Muscle layer of colon (tissue), 2 donors: ENCODE measurements around the gene ADGRG6.
"Not testable (repeated sequence)": the region's sequence is repeated elsewhere in the genome, so short reads cannot be mapped to it uniquely, and the experiment has no call there.

Experiments used
- H3K27ac ChIP-seq: one replicate; pipeline ENCODE4 v1.7.0; 2013; ENCODE audit warnings: low read depth, mild to moderate bottlenecking, low read length, moderate library complexity
- H3K27me3 ChIP-seq, 2 donors: one replicate each; pipeline ENCODE4 v1.7.0; 2013; ENCODE audit warnings: low read length in 2 of 2, mild to moderate bottlenecking in 2 of 2; ENCODE audit not compliant: insufficient read depth in 2 of 2, control insufficient read depth in 1 of 2
- H3K36me3 ChIP-seq: one replicate; pipeline ENCODE4 v1.7.0; 2013; ENCODE audit warnings: mild to moderate bottlenecking, low read length; ENCODE audit not compliant: insufficient read depth
- H3K4me1 ChIP-seq: one replicate; pipeline ENCODE4 v1.7.0; 2013; ENCODE audit warnings: mild to moderate bottlenecking, low read length; ENCODE audit not compliant: insufficient read depth
- H3K4me3 ChIP-seq, 2 donors: one replicate each; pipeline ENCODE4 v1.7.0; 2013; ENCODE audit warnings: low read length in 2 of 2, low read depth in 1 of 2, mild to moderate bottlenecking in 1 of 2, moderate library complexity in 1 of 2
- H3K9ac ChIP-seq: one replicate; pipeline ENCODE4 v1.7.0; 2013; ENCODE audit warnings: low read length
- H3K9me3 ChIP-seq: one replicate; pipeline ENCODE4 v1.7.0; 2013; ENCODE audit warnings: mild to moderate bottlenecking, low read length
- donor health status: abdominal sarcoma.
- donor health status: Adenocarcinoma of cecum.

ADGRG6 gene

DNA sequence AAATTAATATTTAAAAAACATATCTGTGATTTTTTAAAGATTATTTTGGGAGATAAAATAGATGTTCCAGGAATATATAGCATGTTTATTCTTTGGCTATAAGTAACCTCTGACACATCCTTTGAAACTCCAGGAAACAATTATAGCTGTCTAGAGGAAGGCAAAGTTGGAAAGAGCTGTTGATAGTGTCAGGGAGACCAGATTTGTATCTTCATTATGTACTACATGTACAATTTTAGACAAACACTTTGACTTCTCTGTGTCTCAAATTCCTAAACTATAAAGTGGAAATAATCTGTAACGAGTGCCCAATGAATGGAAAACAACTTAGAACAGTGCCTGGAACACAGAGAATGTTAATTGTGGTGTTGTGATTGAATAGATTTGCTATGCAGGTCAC is 25.6 kb upstream of the ADGRG6 start:
- Histone ChIP-seq H3K4me1 (no peaks in the 10 kb centered on the region), H3K4me3 (no peak overlapping the region), H3K36me3 (no peaks in the 10 kb centered on the region), H3K27ac (no peak overlapping the region), H3K27me3 (no peaks in the 10 kb centered on the region), H3K9me3 (no peaks in the 10 kb centered on the region), H3K9ac (no peak overlapping the region)

DNA sequence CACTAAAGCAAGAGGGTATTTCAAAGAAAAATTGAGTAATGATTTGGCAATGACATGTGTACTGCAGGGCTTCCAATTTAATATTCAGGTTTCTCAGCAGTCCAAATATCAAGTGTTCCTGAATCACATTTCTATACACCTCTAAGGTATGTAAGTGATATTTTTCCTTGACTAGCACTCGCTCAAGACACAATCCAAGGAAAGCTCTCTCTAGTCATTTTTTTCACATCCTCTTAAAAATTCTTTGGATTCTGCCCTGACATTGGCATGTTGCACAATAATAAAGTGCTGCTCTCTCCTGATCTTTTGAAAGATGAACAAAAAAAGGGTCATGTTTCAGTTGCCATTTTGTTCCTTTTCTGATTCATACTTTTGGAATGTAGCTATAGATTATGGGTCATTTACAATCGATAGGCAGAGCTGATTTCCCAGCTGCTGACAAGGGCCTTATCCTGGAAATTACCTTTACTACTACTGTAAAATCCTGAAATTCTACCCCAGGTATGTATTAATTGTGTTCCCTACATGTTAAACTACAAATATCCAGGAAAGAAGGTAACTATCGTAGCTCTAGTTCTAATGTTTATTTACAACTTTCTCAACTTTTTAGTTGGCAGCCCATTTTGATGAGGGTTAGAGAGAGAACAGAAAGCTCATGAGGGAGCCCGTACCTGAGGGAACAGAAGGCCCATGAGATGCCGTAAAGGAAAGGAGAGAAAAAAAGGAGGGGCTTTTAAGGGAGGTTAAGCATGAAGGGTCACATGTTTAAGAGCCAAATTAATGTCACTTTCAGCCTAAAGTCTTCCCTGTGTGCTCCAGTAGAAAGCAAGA is 22.2 kb upstream of the ADGRG6 start:
- H3K4me1 ChIP-seq: no peaks in the 10 kb centered on the region
- no peak overlapping the region for H3K4me3 ChIP-seq
- H3K9me3 ChIP-seq: no peaks in the 10 kb centered on the region
- H3K27ac ChIP-seq: no peak overlapping the region
- no peaks in the 10 kb centered on the region for H3K27me3 ChIP-seq
- no peak overlapping the region for H3K9ac ChIP-seq
- no peaks in the 10 kb centered on the region for H3K36me3 ChIP-seq

DNA sequence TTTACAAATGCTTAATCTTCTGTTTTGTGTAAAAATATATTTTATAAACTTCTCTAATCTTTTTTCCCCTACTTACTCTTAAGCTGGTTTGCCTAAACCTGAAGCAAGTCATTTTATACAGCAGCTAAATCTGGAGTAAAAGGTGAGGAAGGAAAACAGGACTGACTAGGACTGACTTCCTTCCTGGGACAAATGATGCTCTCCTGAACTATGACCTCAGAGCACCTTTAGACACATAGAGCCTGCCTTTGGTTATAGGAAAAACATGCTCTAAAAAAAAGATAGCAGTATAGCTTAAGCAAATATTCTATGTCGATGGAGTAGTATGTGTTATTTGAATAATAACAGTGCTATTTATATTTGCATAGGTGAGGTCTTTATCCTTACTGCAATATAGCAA is 21.5 kb upstream of the ADGRG6 start:
- H3K27me3 ChIP-seq: no peaks in the 10 kb centered on the region
- no peak overlapping the region for H3K4me3 ChIP-seq
- no peak overlapping the region for H3K27ac ChIP-seq
- no peak overlapping the region for H3K9ac ChIP-seq
- H3K4me1 ChIP-seq: no peaks in the 10 kb centered on the region
- no peaks in the 10 kb centered on the region for H3K9me3 ChIP-seq
- no peaks in the 10 kb centered on the region for H3K36me3 ChIP-seq

DNA sequence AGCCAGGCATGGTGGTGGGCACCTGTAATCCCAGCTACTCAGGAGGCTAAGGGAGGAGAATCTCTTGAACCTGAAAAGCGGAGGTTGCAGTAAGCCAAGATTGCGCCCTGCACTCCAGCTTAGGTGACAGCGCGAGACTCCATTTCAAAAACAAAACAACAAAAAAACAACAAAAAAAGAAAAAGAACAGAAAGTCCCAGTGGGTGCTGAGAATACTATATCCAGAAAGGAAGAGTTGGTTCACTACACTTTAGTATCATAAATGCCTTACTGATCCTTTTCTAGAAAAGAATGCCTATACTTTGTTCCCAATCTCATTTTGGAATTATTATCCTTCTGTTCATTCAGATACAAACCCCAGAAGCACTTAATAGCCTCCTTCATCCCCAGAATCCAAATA is 20.9 kb upstream of the ADGRG6 start:
- H3K4me3 ChIP-seq: no peak overlapping the region
- H3K36me3 ChIP-seq: no peaks in the 10 kb centered on the region
- H3K4me1 ChIP-seq: no peaks in the 10 kb centered on the region
- H3K9me3 ChIP-seq: no peaks in the 10 kb centered on the region
- no peak overlapping the region for H3K27ac ChIP-seq
- no peak overlapping the region for H3K9ac ChIP-seq
- no peaks in the 10 kb centered on the region for H3K27me3 ChIP-seq

DNA sequence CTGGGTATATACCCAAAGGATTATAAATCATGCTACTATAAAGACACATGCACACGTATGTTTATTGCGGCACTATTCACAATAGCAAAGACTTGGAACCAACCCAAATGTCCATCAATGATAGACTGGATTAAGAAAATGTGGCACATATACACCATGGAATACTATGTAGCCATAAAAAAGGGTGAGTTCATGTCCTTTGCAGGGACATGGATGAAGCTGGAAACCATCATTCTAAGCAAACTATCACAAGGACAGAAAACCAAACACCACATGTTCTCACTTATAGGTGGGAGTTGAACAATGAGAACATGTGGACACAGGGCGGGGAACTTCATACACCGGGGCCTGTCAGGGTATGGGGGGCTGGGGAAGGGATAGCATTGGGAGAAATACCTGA is 18.7 kb upstream of the ADGRG6 start:
- H3K9me3 ChIP-seq, H3K36me3 ChIP-seq, H3K4me3 ChIP-seq, H3K9ac ChIP-seq, H3K27ac ChIP-seq, H3K27me3 ChIP-seq, H3K4me1 ChIP-seq: not testable (repeated sequence)

DNA sequence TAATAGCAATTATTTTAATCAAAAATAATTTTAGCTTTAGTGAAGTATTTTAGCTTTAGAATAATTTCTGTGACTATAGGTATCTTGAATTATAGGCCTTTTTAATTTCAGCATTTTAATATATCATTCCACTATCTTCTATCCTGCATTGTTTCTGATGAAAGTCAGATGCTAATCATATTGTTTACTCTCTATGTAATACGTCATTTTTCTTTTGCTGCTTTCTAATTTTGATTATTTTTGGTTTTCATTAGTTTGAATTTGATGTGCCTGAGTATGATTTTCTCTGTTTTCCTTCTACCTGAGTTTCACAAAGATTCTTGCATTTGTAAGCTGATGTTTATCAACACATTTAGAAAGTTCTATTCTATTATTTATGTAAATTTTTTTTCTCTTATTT is 17.4 kb upstream of the ADGRG6 start:
- no peaks in the 10 kb centered on the region for H3K4me1 ChIP-seq
- H3K4me3 ChIP-seq: no peak overlapping the region
- no peaks in the 10 kb centered on the region for H3K9me3 ChIP-seq
- H3K9ac ChIP-seq: no peak overlapping the region
- no peaks in the 10 kb centered on the region for H3K27me3 ChIP-seq
- no peak overlapping the region for H3K27ac ChIP-seq
- H3K36me3 ChIP-seq: no peaks in the 10 kb centered on the region

DNA sequence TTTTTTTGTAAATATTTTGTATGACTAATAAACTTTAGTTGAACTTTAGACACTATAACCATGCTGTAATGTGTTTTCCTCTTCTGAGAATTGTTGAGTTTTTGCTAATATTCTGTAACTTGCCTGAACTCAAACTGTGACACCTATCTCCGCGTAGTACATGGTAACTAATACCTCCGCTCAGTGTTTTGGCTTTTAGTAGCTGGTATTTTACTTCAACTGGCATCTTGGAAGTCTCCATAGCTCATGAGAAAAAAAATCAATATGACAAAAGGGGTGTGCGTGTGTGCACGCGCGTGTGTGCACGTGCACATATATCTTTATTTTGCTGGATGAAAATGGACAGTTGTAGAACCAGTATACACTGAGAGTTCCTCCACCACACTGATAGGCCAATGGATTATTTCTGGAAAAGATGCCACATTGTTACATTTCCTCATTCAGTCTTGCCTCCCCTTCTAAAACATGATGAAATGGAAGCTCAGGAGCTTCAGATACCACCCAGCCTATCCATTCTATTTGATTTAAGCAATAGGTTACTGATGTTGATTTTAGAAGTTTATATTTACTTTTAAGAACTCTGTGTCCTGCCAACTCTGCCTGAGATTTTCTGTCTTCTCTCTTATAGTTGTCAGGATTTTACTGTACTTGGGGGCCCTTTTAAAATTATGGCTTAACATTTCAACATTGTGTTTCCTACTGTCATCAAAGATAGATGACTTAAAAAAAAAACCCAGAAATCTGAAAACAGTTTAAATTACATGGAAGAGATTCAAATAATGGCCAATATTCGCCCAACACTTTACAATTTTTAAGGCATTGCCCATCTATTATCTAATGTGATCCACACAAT is 16.3 kb upstream of the ADGRG6 start:
- no peak overlapping the region for H3K27ac ChIP-seq
- no peaks in the 10 kb centered on the region for H3K36me3 ChIP-seq
- no peaks in the 10 kb centered on the region for H3K4me1 ChIP-seq
- no peak overlapping the region for H3K9ac ChIP-seq
- no peak overlapping the region for H3K4me3 ChIP-seq
- H3K9me3 ChIP-seq: no peaks in the 10 kb centered on the region
- H3K27me3 ChIP-seq: no peaks in the 10 kb centered on the region

DNA sequence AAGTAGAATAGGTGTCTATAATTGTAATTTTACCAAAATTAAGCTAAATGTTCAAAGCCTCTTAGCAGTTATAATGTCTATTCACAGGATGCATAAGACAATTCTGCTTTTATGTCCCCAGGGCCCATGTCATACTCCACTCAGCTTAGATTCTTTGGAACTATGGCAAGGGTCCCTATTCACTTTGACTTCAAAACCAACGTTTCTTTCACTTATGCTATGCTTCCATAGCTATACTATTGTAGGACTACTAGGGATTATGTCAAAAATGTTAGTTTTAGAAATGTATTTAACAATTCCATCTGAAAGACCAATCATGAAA is 15.8 kb upstream of the ADGRG6 start:
- no peak overlapping the region for H3K27ac ChIP-seq

DNA sequence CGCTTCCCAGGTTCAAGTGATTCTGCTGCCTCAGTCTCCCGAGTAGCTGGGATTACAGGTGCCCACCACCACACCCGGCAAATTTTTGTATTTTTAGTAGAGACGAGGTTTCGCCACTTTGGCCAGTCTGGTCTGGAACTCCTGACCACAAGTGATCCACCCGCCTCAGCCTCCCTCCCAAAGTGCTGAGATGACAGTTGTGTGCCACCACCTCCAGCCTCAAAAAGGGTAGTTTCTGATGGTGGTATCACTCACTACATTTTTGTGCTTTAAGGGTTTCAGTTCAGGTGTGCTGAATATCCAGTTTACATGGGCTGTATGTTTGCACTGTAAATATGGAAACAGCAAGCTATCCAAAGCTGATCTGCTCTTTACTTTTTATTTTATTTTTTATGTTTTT is 12.1 kb upstream of the ADGRG6 start:
- Histone ChIP-seq H3K36me3 (no peaks in the 10 kb centered on the region), H3K4me1 (no peaks in the 10 kb centered on the region), H3K27me3 (no peaks in the 10 kb centered on the region), H3K9me3 (no peaks in the 10 kb centered on the region), H3K27ac (no peak overlapping the region), H3K4me3 (no peak overlapping the region), H3K9ac (no peak overlapping the region)

More for the DNA sequence above, 15.8 kb upstream of the ADGRG6 start:
- H3K36me3 ChIP-seq: no peaks in the 10 kb centered on the region
- no peak overlapping the region for H3K4me3 ChIP-seq
- no peaks in the 10 kb centered on the region for H3K9me3 ChIP-seq
- H3K9ac ChIP-seq: no peak overlapping the region
- H3K4me1 ChIP-seq: no peaks in the 10 kb centered on the region
- H3K27me3 ChIP-seq: no peaks in the 10 kb centered on the region

DNA sequence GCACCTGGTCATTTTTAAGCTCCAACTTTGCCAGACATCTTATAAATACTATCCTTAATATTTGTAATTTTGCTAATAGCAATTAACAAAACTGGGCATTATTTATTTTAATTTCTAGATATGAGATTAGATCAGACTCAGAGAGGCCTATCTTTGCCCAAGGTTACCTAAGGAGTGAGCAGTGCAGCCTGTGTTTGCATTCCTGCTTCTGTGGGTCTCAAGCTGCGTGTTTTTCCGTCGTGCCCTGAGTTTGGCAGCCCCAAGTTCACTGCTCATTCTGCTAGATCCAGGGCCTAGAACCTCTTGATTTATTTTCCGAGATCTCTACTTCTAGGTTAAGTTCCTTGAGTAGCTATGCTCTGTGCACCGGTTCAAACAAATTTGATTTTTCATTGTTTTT is 11.0 kb upstream of the ADGRG6 start:
- no peaks in the 10 kb centered on the region for H3K9me3 ChIP-seq
- H3K27ac ChIP-seq: no peak overlapping the region
- H3K4me3 ChIP-seq: no peak overlapping the region
- no peaks in the 10 kb centered on the region for H3K4me1 ChIP-seq
- H3K9ac ChIP-seq: no peak overlapping the region
- H3K27me3 ChIP-seq: no peaks in the 10 kb centered on the region
- no peaks in the 10 kb centered on the region for H3K36me3 ChIP-seq

DNA sequence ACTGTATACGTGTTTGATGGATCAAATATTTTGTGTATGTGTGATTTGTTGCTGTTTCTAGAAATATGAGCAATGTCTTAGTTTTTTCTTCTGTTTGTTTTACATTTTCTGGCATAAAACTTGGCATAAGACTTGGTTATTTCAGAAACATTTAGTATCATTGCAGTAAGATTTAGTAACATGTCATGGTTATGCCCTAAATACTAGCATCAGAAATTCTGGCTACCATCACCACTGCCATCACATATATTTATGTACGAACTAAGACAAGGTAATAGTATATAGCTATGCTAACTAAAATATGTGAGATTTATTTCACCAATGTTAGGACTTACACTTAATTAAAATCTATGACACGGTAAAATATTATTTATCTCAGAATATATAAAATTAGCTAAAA is 10.3 kb upstream of the ADGRG6 start:
- no peaks in the 10 kb centered on the region for H3K4me1 ChIP-seq
- no peaks in the 10 kb centered on the region for H3K36me3 ChIP-seq
- no peak overlapping the region for H3K4me3 ChIP-seq
- H3K9me3 ChIP-seq: no peaks in the 10 kb centered on the region
- H3K27me3 ChIP-seq: no peaks in the 10 kb centered on the region
- no peak overlapping the region for H3K9ac ChIP-seq
- H3K27ac ChIP-seq: no peak overlapping the region
